OCI-LY1 (cell line): ENCODE measurements around the gene ZNF474.

Experiments
- H2AFZ ChIP-seq: fragments of 200-600 bp; sonication (generic), shearing (Covaris generic); 2 replicates; pipeline ENCODE4 v1.6.0; 2014; ENCODE audit warnings: antibody characterized with exemption, mild to moderate bottlenecking, low read length
- H3F3A ChIP-seq: fragments of 200-600 bp; sonication (generic), shearing (Covaris generic); 2 replicates; pipeline ENCODE4 v1.6.0; 2014; ENCODE audit warnings: mild to moderate bottlenecking, antibody characterized with exemption, low read length, moderate library complexity; ENCODE audit not compliant: insufficient read depth
- H3K27ac ChIP-seq: fragments of 200-600 bp; sonication (generic); 2 replicates; pipeline ENCODE4 v1.5.1; 2014; ENCODE audit warnings: low read length, mixed run types, mild to moderate bottlenecking, low read depth; ENCODE audit not compliant: poor library complexity, severe bottlenecking
- H3K27me3 ChIP-seq: fragments of 200-600 bp; sonication (generic); 2 replicates; pipeline ENCODE4 v1.6.0; 2014; ENCODE audit warnings: antibody characterized with exemption, mild to moderate bottlenecking, low read length, moderate library complexity; ENCODE audit not compliant: insufficient read depth
- H3K36me3 ChIP-seq: fragments of 200-600 bp; sonication (generic); 2 replicates; pipeline ENCODE4 v1.6.1; 2014; ENCODE audit warnings: mild to moderate bottlenecking, antibody characterized with exemption, low read length, moderate library complexity, mixed read lengths; ENCODE audit not compliant: insufficient read depth
- H3K4me1 ChIP-seq: fragments of 200-600 bp; sonication (generic); 2 replicates; pipeline ENCODE4 v1.5.1; 2014; ENCODE audit warnings: mild to moderate bottlenecking, low read length, moderate library complexity; ENCODE audit not compliant: insufficient read depth, severe bottlenecking
- H3K4me2 ChIP-seq: fragments of 200-600 bp; sonication (generic), shearing (Covaris generic); 2 replicates; pipeline ENCODE4 v1.6.1; 2014; ENCODE audit warnings: low read length
- H3K4me3 ChIP-seq: fragments of 200-600 bp; sonication (generic); 2 replicates; pipeline ENCODE4 v1.5.1; 2014; ENCODE audit warnings: low read length, low read depth, mild to moderate bottlenecking, mixed read lengths; ENCODE audit not compliant: poor library complexity, severe bottlenecking
- H3K79me2 ChIP-seq: fragments of 200-600 bp; shearing (Covaris generic); 2 replicates; pipeline ENCODE4 v1.6.1; 2016; ENCODE audit warnings: mixed run types, low read length, mixed read lengths; ENCODE audit not compliant: insufficient read depth
- H3K9ac ChIP-seq: fragments of 200-600 bp; sonication (generic), shearing (Covaris generic); 2 replicates; pipeline ENCODE4 v1.6.1; 2014; ENCODE audit warnings: mild to moderate bottlenecking, low read length, mixed read lengths
- H3K9me2 ChIP-seq: fragments of 200-600 bp; sonication (generic), shearing (Covaris generic); 2 replicates; pipeline ENCODE4 v1.6.1; 2014; ENCODE audit warnings: low read depth, mild to moderate bottlenecking, low read length, mixed read lengths
- H3K9me3 ChIP-seq: fragments of 200-600 bp; shearing (Covaris generic); 2 replicates; pipeline ENCODE4 v1.6.1; 2014; ENCODE audit warnings: low read length, mixed read lengths
- H4K20me1 ChIP-seq: fragments of 200-600 bp; sonication (generic), shearing (Covaris generic); 2 replicates; pipeline ENCODE4 v1.6.0; 2016; ENCODE audit warnings: mild to moderate bottlenecking, low read length; ENCODE audit not compliant: insufficient read depth
- EZH2 ChIP-seq: fragments of 200-600 bp; sonication (generic), shearing (Covaris generic); IDR thresholded peaks from 2 replicates; pipeline ENCODE4 v1.8.0; 2017; ENCODE audit warnings: borderline replicate concordance, mixed run types, mild to moderate bottlenecking, antibody characterized with exemption, low read length, moderate library complexity, mixed read lengths
- TF ChIP-seq, protein P1 (sequence below): fragments of 200-600 bp; sonication (generic), shearing (Covaris generic); IDR thresholded peaks from 2 replicates; pipeline ENCODE4 v1.5.1; 2017; ENCODE audit warnings: mild to moderate bottlenecking, antibody characterized with exemption, low read length, moderate library complexity, mixed read lengths

Gene ZNF474

DNA sequence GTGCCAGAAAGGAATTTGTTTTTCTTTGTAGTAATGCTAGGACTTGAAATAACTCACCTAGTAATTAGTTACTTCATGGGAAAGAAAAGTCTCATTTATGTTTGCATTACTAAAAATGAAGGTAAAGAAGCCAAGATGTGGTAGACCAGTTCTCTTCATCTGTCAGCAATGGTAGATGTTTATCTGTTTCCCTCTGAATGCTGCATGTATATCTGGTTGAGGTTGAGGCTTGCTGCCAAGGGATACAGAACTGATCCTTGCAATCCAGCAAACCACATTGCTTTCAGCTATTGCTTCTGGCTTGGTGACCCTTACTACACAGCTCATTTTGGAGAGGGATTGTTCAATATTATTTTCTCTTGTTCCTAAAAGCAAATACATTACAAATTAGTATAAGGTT lies 73.6 kb downstream of the ZNF474 start:
- H3K4me1 ChIP-seq: no peaks in the 10 kb centered on the region
- no peaks in the 10 kb centered on the region for H3K79me2 ChIP-seq
- TF ChIP-seq, protein P1, sequence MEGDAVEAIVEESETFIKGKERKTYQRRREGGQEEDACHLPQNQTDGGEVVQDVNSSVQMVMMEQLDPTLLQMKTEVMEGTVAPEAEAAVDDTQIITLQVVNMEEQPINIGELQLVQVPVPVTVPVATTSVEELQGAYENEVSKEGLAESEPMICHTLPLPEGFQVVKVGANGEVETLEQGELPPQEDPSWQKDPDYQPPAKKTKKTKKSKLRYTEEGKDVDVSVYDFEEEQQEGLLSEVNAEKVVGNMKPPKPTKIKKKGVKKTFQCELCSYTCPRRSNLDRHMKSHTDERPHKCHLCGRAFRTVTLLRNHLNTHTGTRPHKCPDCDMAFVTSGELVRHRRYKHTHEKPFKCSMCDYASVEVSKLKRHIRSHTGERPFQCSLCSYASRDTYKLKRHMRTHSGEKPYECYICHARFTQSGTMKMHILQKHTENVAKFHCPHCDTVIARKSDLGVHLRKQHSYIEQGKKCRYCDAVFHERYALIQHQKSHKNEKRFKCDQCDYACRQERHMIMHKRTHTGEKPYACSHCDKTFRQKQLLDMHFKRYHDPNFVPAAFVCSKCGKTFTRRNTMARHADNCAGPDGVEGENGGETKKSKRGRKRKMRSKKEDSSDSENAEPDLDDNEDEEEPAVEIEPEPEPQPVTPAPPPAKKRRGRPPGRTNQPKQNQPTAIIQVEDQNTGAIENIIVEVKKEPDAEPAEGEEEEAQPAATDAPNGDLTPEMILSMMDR: no peak
- no peak for TF ChIP-seq EZH2
- H3K9me3 ChIP-seq: no peaks in the 10 kb centered on the region
- H3F3A ChIP-seq: no peaks in the 10 kb centered on the region
- no peaks in the 10 kb centered on the region for H3K9me2 ChIP-seq
- no peak overlapping the region for H3K27ac ChIP-seq
- H4K20me1 ChIP-seq: no peaks in the 10 kb centered on the region
- H3K9ac ChIP-seq: no peak overlapping the region
- H3K4me3 ChIP-seq: no peak overlapping the region
- H3K27me3 ChIP-seq: no peaks in the 10 kb centered on the region
- no peak overlapping the region for H3K4me2 ChIP-seq
- no peak overlapping the region for H2AFZ ChIP-seq
- H3K36me3 ChIP-seq: no peaks in the 10 kb centered on the region
